ENCODE measurements around the gene ENG.

GRCh38 chr9:127809540-127810377 lies 44.7 kb downstream of the ENG start:
- TF ChIP-seq YY1 (IDR thresholded peaks at IDR 0.05; ENCODE audit: insufficient read depth, insufficient read length) (no peak), ZNF274 (IDR thresholded peaks at IDR 0.05; ENCODE audit: low read depth, low read length) (no peak)
